KMS-11 (cell line): ENCODE measurements around the gene ZNF665.
"Not testable (repeated sequence)": the region's sequence is repeated elsewhere in the genome, so short reads cannot be mapped to it uniquely, and the experiment has no call there.

Source experiments
- H2AFZ ChIP-seq: fragments of 200-600 bp; sonication (generic); 2 replicates; pipeline ENCODE4 v1.6.1; 2016; ENCODE audit warnings: antibody characterized with exemption, mixed run types, low read depth
- H3K27ac ChIP-seq: fragments of 200-600 bp; sonication (generic); 2 replicates; pipeline ENCODE4 v1.6.1; 2016; ENCODE audit warnings: mild to moderate bottlenecking, mixed run types
- H3K27me3 ChIP-seq: fragments of 200-600 bp; sonication (generic); 2 replicates; pipeline ENCODE4 v1.6.1; 2017; ENCODE audit warnings: mild to moderate bottlenecking, low read depth, mixed run types, moderate library complexity; ENCODE audit not compliant: insufficient read depth
- H3K36me3 ChIP-seq: fragments of 200-600 bp; sonication (generic); 2 replicates; pipeline ENCODE4 v1.6.1; 2017; ENCODE audit warnings: mild to moderate bottlenecking, mixed run types; ENCODE audit not compliant: insufficient read depth
- H3K4me1 ChIP-seq: fragments of 200-600 bp; sonication (generic); 2 replicates; pipeline ENCODE4 v1.6.1; 2016; ENCODE audit warnings: mild to moderate bottlenecking, low read depth, mixed run types; ENCODE audit not compliant: poor library complexity, severe bottlenecking
- H3K4me2 ChIP-seq: fragments of 200-600 bp; sonication (generic); 2 replicates; pipeline ENCODE4 v1.7.0; 2016; ENCODE audit warnings: mild to moderate bottlenecking, mixed run types
- H3K4me3 ChIP-seq: fragments of 200-600 bp; sonication (generic); IDR thresholded peaks from 2 replicates; pipeline ENCODE4 v1.6.1; 2017; ENCODE audit warnings: low read depth, low read length, mixed read lengths; ENCODE audit not compliant: insufficient read depth
- H3K79me2 ChIP-seq: fragments of 200-600 bp; sonication (generic); 2 replicates; pipeline ENCODE4 v1.6.1; 2016; ENCODE audit warnings: low read depth, mixed run types; ENCODE audit not compliant: insufficient read depth
- H3K9ac ChIP-seq: fragments of 200-600 bp; sonication (generic); 2 replicates; pipeline ENCODE4 v1.6.1; 2016; ENCODE audit warnings: mild to moderate bottlenecking, mixed run types
- H4K20me1 ChIP-seq: fragments of 200-600 bp; sonication (generic); 2 replicates; pipeline ENCODE4 v1.6.1; 2016; ENCODE audit warnings: mild to moderate bottlenecking, mixed run types; ENCODE audit not compliant: insufficient read depth
- TF ChIP-seq, protein P1 (sequence below): fragments of 200-600 bp; sonication (generic); conservative IDR thresholded peaks from 2 replicates; pipeline ENCODE4 v1.6.1; 2017; ENCODE audit warnings: low read depth, mild to moderate bottlenecking, antibody characterized with exemption, low read length, moderate library complexity, mixed read lengths

ZNF665 gene

DNA sequence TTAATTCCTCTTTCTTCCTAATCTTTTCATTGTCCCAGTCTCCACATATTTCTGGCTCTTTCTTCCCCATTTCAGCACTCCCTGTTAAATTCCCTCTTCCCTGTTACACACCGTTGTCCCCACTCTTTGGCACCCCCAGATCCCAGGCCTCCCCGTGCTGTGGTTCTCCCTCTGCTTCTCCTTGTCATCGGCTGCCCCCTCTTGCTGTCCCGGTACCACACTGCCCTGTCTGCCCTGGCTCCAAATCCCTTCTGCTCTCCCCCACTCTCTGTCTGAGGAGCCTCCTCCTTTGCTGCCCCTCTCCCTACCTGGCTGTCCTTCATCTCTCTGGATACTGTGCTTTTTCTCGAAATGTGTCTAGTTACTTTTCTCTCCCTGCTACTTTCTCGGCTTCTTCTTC, 61.4 kb downstream of the ZNF665 start:
- no peaks in the 10 kb centered on the region for H4K20me1 ChIP-seq
- H3K4me2 ChIP-seq, result no peak overlapping the region
- H3K27me3 ChIP-seq, result no peaks in the 10 kb centered on the region
- H3K36me3 ChIP-seq, result no peaks in the 10 kb centered on the region
- H3K4me1 ChIP-seq, result no peaks in the 10 kb centered on the region
- TF ChIP-seq, protein P1, sequence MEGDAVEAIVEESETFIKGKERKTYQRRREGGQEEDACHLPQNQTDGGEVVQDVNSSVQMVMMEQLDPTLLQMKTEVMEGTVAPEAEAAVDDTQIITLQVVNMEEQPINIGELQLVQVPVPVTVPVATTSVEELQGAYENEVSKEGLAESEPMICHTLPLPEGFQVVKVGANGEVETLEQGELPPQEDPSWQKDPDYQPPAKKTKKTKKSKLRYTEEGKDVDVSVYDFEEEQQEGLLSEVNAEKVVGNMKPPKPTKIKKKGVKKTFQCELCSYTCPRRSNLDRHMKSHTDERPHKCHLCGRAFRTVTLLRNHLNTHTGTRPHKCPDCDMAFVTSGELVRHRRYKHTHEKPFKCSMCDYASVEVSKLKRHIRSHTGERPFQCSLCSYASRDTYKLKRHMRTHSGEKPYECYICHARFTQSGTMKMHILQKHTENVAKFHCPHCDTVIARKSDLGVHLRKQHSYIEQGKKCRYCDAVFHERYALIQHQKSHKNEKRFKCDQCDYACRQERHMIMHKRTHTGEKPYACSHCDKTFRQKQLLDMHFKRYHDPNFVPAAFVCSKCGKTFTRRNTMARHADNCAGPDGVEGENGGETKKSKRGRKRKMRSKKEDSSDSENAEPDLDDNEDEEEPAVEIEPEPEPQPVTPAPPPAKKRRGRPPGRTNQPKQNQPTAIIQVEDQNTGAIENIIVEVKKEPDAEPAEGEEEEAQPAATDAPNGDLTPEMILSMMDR, result no peak
- H3K79me2 ChIP-seq, result no peaks in the 10 kb centered on the region
- no peak overlapping the region for H2AFZ ChIP-seq
- no peak overlapping the region for H3K9ac ChIP-seq
- H3K4me3 ChIP-seq, result no peak overlapping the region
- no peak overlapping the region for H3K27ac ChIP-seq

- H3K4me1 ChIP-seq, result no peaks in the 10 kb centered on the region
- no peaks in the 10 kb centered on the region for H4K20me1 ChIP-seq
- TF ChIP-seq, protein P1, result no peak
- H3K9ac ChIP-seq, result no peak overlapping the region
- no peak overlapping the region for H2AFZ ChIP-seq
- no peaks in the 10 kb centered on the region for H3K36me3 ChIP-seq
- H3K4me2 ChIP-seq, result no peak overlapping the region
- no peaks in the 10 kb centered on the region for H3K79me2 ChIP-seq
- H3K27ac ChIP-seq, result no peak overlapping the region
- H3K4me3 ChIP-seq, result no peak overlapping the region
- H3K27me3 ChIP-seq, result no peaks in the 10 kb centered on the region
Measured at GRCh38 chr19:53131085-53131590, 62.0 kb downstream of the ZNF665 start.

DNA sequence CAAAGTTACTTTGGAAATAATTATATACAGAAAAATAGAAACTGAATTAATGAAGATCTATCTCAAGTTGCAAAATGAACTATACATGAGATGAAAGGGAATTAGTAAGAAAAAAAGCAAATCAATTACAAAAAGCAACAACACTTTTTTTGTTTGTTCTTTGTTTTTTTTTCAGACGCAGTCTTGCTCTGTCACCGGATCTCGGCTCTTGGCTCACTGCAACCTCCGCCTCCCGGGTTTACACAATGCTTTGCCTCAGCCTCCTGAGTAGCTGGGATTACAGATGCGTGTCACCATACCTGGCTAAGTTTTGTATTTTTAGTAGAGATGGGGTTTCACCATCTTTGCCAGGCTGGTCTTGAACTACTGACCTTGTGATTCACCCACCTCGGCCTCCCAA, 62.7 kb downstream of the ZNF665 start:
- H3K79me2 ChIP-seq, result no peaks in the 10 kb centered on the region
- H2AFZ ChIP-seq, result no peak overlapping the region
- no peaks in the 10 kb centered on the region for H3K4me1 ChIP-seq
- no peaks in the 10 kb centered on the region for H4K20me1 ChIP-seq
- H3K27ac ChIP-seq, result no peak overlapping the region
- no peak overlapping the region for H3K4me2 ChIP-seq
- no peak overlapping the region for H3K4me3 ChIP-seq
- H3K36me3 ChIP-seq, result no peaks in the 10 kb centered on the region
- H3K9ac ChIP-seq, result no peak overlapping the region
- no peaks in the 10 kb centered on the region for H3K27me3 ChIP-seq
- TF ChIP-seq, protein P1, result no peak

GRCh38 chr19:53126733-53127526, 66.2 kb downstream of the ZNF665 start:
- not testable (repeated sequence) for H3K27me3 ChIP-seq, H3K4me3 ChIP-seq, H3K4me2 ChIP-seq, H2AFZ ChIP-seq, H3K27ac ChIP-seq, H3K9ac ChIP-seq, H4K20me1 ChIP-seq, H3K4me1 ChIP-seq, H3K79me2 ChIP-seq, H3K36me3 ChIP-seq

- TF ChIP-seq, protein P1, result no peak
Measured at GRCh38 chr19:53123400-53123799, 69.8 kb downstream of the ZNF665 start.

More at GRCh38 chr19:53123400-53123799, 69.8 kb downstream of the ZNF665 start:
- H3K9ac ChIP-seq, result no peak overlapping the region
- no peaks in the 10 kb centered on the region for H3K4me1 ChIP-seq
- no peak overlapping the region for H3K4me2 ChIP-seq
- H2AFZ ChIP-seq, result no peak overlapping the region
- H3K27ac ChIP-seq, result no peak overlapping the region
- H3K79me2 ChIP-seq, result no peaks in the 10 kb centered on the region
- no peaks in the 10 kb centered on the region for H4K20me1 ChIP-seq
- H3K27me3 ChIP-seq, result no peaks in the 10 kb centered on the region
- no peak overlapping the region for H3K4me3 ChIP-seq
- H3K36me3 ChIP-seq, result no peaks in the 10 kb centered on the region
